AG08395 (cell line): ENCODE measurements around the gene MAML3.
"Not testable (repeated sequence)": the region's sequence is repeated elsewhere in the genome, so short reads cannot be mapped to it uniquely, and the experiment has no call there.

Experiments used
- DNase-seq: peaks from one replicate; pipeline ENCODE4 v3.0.0; 2012; ENCODE audit warnings: mixed read lengths, low spot score

The MAML3 gene

GRCh38 chr4:139728146-139728545, 425.8 kb downstream of the MAML3 start:
- no peak for DNase-seq

- DNase-seq = no peak
Observed at GRCh38 chr4:139726615-139727014, 427.4 kb downstream of the MAML3 start.

GRCh38 chr4:139725236-139725635, 428.7 kb downstream of the MAML3 start:
- no peak for DNase-seq

- DNase-seq = no peak
Observed at GRCh38 chr4:139721789-139722188, 432.2 kb downstream of the MAML3 start.

- no peak for DNase-seq
Observed at GRCh38 chr4:139720806-139721205, 433.2 kb downstream of the MAML3 start.

GRCh38 chr4:139719381-139720101, 434.4 kb downstream of the MAML3 start:
- no peak for DNase-seq

- DNase-seq = no peak
Observed at GRCh38 chr4:139718833-139719232, 435.2 kb downstream of the MAML3 start.

GRCh38 chr4:139718358-139718757, 435.6 kb downstream of the MAML3 start:
- no peak for DNase-seq

- no peak for DNase-seq
Observed at GRCh38 chr4:139715746-139716391, 438.1 kb downstream of the MAML3 start.

GRCh38 chr4:139712882-139713281, 441.1 kb downstream of the MAML3 start:
- DNase-seq = no peak

GRCh38 chr4:139711461-139711860, 442.5 kb downstream of the MAML3 start:
- no peak for DNase-seq

GRCh38 chr4:139710073-139710472, 443.9 kb downstream of the MAML3 start:
- DNase-seq = no peak

- DNase-seq = no peak
Observed at GRCh38 chr4:139709660-139710059, 444.3 kb downstream of the MAML3 start.

GRCh38 chr4:139704915-139705485, 449.0 kb downstream of the MAML3 start:
- no peak for DNase-seq

- DNase-seq = no peak
Observed at GRCh38 chr4:139700568-139700967, 453.4 kb downstream of the MAML3 start.

GRCh38 chr4:139698167-139698925, 455.6 kb downstream of the MAML3 start:
- not testable (repeated sequence) for DNase-seq

- no peak for DNase-seq
Observed at GRCh38 chr4:139696491-139696890, 457.5 kb downstream of the MAML3 start.

GRCh38 chr4:139694522-139695107, 459.4 kb downstream of the MAML3 start:
- DNase-seq = no peak

- DNase-seq = no peak
Observed at GRCh38 chr4:139692309-139693012, 461.5 kb downstream of the MAML3 start.

- DNase-seq = no peak
Observed at GRCh38 chr4:139690419-139690818, 463.6 kb downstream of the MAML3 start.

- DNase-seq = no peak
Observed at GRCh38 chr4:139689093-139689722, 464.8 kb downstream of the MAML3 start.
